ENCODE measurements around the gene CDC123. TPM values are rescaled to one million over a fixed set of nuclear protein-coding genes. Genes with fewer than 3 reads are reported as not detected.
A peak's percentile ranks its signal among the peaks of the same experiment; 100 is the strongest.

The CDC123 gene
- total RNA-seq, 1 experiment from 2014 or later = 132 TPM

- H3K4me2 ChIP-seq (ENCODE audit: low read length) = no peak overlapping the region
- H3K79me2 ChIP-seq (ENCODE audit: insufficient read depth, low read length) = no peaks in the 10 kb centered on the region
- H3K27ac ChIP-seq (ENCODE audit: low read depth, low read length) = no peak overlapping the region
- H3K9me2 ChIP-seq (ENCODE audit: insufficient read depth) = no peaks in the 10 kb centered on the region
- no peaks in the 10 kb centered on the region for H3K4me1 ChIP-seq (ENCODE audit: control insufficient read depth in 1 of 2, insufficient read depth in 2 of 2, low read length in 2 of 2)
- no peaks in the 10 kb centered on the region for H4K20me1 ChIP-seq (ENCODE audit: insufficient read depth)
- ChIA-PET RAD21 (ENCODE audit: low non-redundant PET in 1 of 2, low total read pairs in 2 of 2, uncharacterized antibody in 2 of 2, unreplicated experiment in 2 of 2) (no interaction called here), CTCF (no interaction called here), POLR2A (no interaction called here)
- TF ChIP-seq EGR1 (IDR thresholded peaks at IDR 0.05; ENCODE audit: low read depth) (no peak), ATF3 (IDR thresholded peaks at IDR 0.05) (no peak), EZH2 (IDR thresholded peaks at IDR 0.05) (no peak), JUND (IDR thresholded peaks at IDR 0.05) (no peak), TCF7L2 (IDR thresholded peaks at IDR 0.05; ENCODE audit: borderline replicate concordance, extremely low read depth, insufficient read depth, insufficient read length) (no peak), SP1 (IDR thresholded peaks at IDR 0.05; ENCODE audit: low read depth) (no peak), ZNF274 (IDR thresholded peaks at IDR 0.05; ENCODE audit: low read depth, low read length) (no peak), REST (IDR thresholded peaks at IDR 0.05; ENCODE audit: low read depth) (no peak), ELF1 (IDR thresholded peaks at IDR 0.05; ENCODE audit: borderline replicate concordance, low read depth) (no peak), FOSL1 (IDR thresholded peaks at IDR 0.05; ENCODE audit: low read depth) (no peak), RAD21 (IDR thresholded peaks at IDR 0.05; ENCODE audit: low read depth) (no peak), ZBTB33 (IDR thresholded peaks at IDR 0.05; ENCODE audit: extremely low read depth, insufficient replicate concordance, low read length) (no peak), SRF (IDR thresholded peaks at IDR 0.05; ENCODE audit: low read depth) (no peak), CBX3 (IDR thresholded peaks at IDR 0.05; ENCODE audit: low read depth) (no peak), MAX (IDR thresholded peaks at IDR 0.05) (no peak), ZFX (IDR thresholded peaks at IDR 0.05) (no peak), YY1 (IDR thresholded peaks at IDR 0.05; ENCODE audit: extremely low read depth, insufficient replicate concordance, low read depth, low read length) (no peak), SIN3A (IDR thresholded peaks at IDR 0.05; ENCODE audit: low read depth) (no peak)
- intact Hi-C loops (cut with micrococcal nuclease) = no loop called here
- no peak overlapping the region for H3K4me3 ChIP-seq (replicated peaks in 1 of 2; ENCODE audit: low read depth in 1 of 2, low read length in 2 of 2)
- H3K27me3 ChIP-seq (ENCODE audit: insufficient read depth, low read length) = no peaks in the 10 kb centered on the region
- peaks cover 12 to 14% of the 10 kb centered on the region in 2 experiments for H3K36me3 ChIP-seq (ENCODE audit: control insufficient read depth in 1 of 2, insufficient read depth in 2 of 2, low read length in 2 of 2)
- no peak overlapping the region for H3K9ac ChIP-seq (ENCODE audit: low read length)
- peak; percentile 46; the same call in 1 of the 2 replicates for ATAC-seq
- H3K9me3 ChIP-seq (ENCODE audit: control insufficient read depth in 1 of 2, insufficient read depth in 1 of 2, low read depth in 1 of 2, low read length in 2 of 2) = no peaks in the 10 kb centered on the region
- no TSS peak for BruUV-seq (replicated peaks)
- DNase-seq (ENCODE audit: low read depth, low spot score) = no peak
- no peak overlapping the region for H2AFZ ChIP-seq (ENCODE audit: low read depth, low read length, poor library complexity, severe bottlenecking)
Measured at GRCh38 chr10:12162927-12163326, 33.1 kb upstream of the CDC123 start.

Data from HCT116 (cell line).